ENCODE measurements around the gene TMEM219. TPM values are rescaled to one million over a fixed set of nuclear protein-coding genes. Genes with fewer than 3 reads are reported as not detected.

The TMEM219 gene
- total and polyA plus RNA-seq, 9 of the 15 experiments (the other 6 are each of a cell fraction or from before 2014, with no cell fraction given): 35.3 to 62.8 (median 55.5) TPM

GRCh38 chr16:29995324-29995910 lies 33.5 kb downstream of the TMEM219 start, which contains the start of gene HIRIP3 (continued):
- TF ChIP-seq ELK1 (CRISPR knock-in tag; IDR thresholded peaks at IDR 0.05): no peak
- TF ChIP-seq ZNF589 (CRISPR knock-in tag; IDR thresholded peaks at IDR 0.05; ENCODE audit: low read depth): no peak; the same call in 1 of the 2 replicates
- no peak for TF ChIP-seq SMARCE1 (IDR thresholded peaks at IDR 0.05)
- TF ChIP-seq, protein P1, sequence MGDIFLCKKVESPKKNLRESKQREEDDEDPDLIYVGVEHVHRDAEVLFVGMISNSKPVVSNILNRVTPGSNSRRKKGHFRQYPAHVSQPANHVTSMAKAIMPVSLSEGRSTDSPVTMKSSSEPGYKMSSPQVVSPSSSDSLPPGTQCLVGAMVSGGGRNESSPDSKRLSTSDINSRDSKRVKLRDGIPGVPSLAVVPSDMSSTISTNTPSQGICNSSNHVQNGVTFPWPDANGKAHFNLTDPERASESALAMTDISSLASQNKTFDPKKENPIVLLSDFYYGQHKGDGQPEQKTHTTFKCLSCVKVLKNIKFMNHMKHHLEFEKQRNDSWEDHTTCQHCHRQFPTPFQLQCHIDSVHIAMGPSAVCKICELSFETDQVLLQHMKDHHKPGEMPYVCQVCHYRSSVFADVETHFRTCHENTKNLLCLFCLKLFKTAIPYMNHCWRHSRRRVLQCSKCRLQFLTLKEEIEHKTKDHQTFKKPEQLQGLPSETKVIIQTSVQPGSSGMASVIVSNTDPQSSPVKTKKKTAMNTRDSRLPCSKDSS (IDR thresholded peaks at IDR 0.05; ENCODE audit: low read depth, partially characterized antibody): no peak
- peak; percentile 58; the same call in 1 of the 2 replicates for TF ChIP-seq ZNF511 (CRISPR knock-in tag; IDR thresholded peaks at IDR 0.05)
- peak; percentile 60; the same call in 1 of the 2 replicates for TF ChIP-seq ZBTB43 (CRISPR knock-in tag; IDR thresholded peaks at IDR 0.05)
- no peak; the same call in 1 of the 2 replicates for TF ChIP-seq DIDO1 (tag; IDR thresholded peaks at IDR 0.05; ENCODE audit: low read depth)
- TF ChIP-seq ZNF184 (CRISPR knock-in tag; IDR thresholded peaks at IDR 0.05): no peak
- no peak for TF ChIP-seq ZMIZ1 (IDR thresholded peaks at IDR 0.05; ENCODE audit: low read depth in 2 of 2, low read length in 2 of 2)
- TF ChIP-seq, protein P2, sequence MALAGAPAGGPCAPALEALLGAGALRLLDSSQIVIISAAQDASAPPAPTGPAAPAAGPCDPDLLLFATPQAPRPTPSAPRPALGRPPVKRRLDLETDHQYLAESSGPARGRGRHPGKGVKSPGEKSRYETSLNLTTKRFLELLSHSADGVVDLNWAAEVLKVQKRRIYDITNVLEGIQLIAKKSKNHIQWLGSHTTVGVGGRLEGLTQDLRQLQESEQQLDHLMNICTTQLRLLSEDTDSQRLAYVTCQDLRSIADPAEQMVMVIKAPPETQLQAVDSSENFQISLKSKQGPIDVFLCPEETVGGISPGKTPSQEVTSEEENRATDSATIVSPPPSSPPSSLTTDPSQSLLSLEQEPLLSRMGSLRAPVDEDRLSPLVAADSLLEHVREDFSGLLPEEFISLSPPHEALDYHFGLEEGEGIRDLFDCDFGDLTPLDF (CRISPR knock-in tag; IDR thresholded peaks at IDR 0.05): peak; percentile 98
- TF ChIP-seq, protein P3, sequence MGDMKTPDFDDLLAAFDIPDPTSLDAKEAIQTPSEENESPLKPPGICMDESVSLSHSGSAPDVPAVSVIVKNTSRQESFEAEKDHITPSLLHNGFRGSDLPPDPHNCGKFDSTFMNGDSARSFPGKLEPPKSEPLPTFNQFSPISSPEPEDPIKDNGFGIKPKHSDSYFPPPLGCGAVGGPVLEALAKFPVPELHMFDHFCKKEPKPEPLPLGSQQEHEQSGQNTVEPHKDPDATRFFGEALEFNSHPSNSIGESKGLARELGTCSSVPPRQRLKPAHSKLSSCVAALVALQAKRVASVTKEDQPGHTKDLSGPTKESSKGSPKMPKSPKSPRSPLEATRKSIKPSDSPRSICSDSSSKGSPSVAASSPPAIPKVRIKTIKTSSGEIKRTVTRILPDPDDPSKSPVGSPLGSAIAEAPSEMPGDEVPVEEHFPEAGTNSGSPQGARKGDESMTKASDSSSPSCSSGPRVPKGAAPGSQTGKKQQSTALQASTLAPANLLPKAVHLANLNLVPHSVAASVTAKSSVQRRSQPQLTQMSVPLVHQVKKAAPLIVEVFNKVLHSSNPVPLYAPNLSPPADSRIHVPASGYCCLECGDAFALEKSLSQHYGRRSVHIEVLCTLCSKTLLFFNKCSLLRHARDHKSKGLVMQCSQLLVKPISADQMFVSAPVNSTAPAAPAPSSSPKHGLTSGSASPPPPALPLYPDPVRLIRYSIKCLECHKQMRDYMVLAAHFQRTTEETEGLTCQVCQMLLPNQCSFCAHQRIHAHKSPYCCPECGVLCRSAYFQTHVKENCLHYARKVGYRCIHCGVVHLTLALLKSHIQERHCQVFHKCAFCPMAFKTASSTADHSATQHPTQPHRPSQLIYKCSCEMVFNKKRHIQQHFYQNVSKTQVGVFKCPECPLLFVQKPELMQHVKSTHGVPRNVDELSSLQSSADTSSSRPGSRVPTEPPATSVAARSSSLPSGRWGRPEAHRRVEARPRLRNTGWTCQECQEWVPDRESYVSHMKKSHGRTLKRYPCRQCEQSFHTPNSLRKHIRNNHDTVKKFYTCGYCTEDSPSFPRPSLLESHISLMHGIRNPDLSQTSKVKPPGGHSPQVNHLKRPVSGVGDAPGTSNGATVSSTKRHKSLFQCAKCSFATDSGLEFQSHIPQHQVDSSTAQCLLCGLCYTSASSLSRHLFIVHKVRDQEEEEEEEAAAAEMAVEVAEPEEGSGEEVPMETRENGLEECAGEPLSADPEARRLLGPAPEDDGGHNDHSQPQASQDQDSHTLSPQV (IDR thresholded peaks at IDR 0.05): peak; percentile 81
- 0 out of 2 replicates have a peak, but pooled peaks have one; percentile 13 for TF ChIP-seq TCF3 (CRISPR knock-in tag; IDR thresholded peaks at IDR 0.05)
- no peak for TF ChIP-seq ZNF717 (CRISPR knock-in tag; IDR thresholded peaks at IDR 0.05)
